ENCODE results near the gene RCOR2.

RCOR2 gene

DNA sequence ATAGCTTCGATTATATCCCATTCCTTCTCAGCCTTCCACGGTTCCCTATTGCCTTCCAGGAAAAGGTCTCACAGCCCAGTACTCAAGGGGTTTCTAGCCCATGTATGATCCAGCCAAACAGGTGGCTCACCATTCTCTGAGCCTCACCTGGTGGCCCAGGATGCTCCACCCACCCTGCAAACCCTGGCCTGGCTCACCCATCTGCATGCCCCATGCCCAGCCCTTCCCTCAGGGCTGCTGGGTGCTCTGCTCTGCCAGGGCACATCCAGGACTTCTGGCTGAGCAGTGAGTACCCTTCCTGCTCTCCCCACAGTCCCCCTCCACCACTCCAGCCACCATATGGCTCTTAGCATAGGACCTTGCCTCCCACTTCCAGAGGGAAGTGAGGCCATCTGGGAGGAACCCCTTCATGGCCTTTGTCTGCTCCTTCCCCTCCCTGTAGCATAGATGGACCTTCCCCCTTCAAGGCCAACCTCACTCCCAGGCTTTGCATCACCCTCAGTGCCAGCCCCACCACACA, 5.8 kb upstream of the RCOR2 start:
- no peak for DNase-seq

DNA sequence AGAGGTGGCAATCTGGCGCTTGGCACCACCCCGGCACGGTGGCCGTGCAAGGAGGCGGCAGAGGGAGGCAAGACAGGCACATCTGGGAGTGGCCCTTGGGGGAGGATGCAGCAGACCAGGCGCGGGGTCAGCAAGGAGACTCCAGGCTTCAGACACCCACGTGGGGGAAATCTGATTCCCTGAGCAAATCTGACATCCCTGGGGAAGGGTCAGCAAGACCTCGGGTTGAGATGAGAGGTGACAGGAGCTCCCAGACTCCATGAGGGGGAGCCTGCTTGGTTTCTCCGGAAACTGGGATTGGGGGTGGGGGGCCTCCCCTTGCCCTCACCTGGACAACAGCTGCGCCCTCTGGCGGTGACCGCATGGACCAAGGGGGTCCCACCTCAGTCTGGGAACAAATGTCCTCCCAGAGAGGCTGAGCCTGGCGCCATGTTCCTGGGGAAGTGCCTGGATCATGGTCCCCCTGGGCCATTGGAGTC, 4.0 kb upstream of the RCOR2 start:
- no peak for DNase-seq

- no peak for DNase-seq
These were observed 3.4 kb upstream of the RCOR2 start for GRCh38 chr11:63920126-63920938.

DNA sequence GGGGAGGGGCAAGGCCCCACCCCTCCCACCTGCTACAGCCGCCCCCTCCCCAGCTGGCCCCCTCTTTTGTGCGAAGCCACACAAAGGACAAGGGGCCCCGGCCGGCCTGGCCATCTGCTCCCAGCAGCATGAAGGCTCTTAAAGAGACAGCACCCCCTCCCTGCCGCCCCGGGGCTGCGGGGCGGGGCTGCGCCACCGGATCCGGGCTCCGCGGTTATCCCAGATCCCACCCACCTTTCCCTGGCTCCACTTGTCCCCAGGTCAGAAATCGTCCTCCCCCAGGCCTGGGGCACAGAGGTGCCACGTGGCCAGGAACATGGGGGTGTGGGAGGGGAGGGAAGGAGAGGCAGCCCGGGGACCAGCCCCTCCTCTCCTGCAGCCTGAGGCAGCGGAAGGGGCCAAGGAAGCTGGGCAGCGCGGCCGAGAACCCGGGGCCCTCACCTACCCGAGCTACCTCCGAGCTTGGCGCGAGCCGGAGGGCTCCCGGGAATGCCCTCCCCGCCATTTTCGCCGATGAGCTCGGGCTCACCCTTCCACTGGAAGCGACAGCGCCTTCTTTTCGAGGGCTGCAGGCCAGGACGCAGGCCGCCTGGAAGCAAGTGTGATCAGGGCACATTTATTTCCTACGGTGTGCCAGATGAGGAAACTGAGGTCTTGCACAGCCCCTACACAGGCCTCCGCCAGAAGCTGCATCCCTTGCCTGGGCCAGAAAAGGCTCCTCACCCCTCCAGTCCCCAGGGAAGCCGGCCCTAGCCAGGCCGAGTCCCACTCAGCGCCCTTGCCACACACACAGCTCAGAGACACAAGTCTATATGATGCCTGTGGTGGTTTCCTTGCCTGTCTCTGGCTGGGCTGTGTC, 2.5 kb upstream of the RCOR2 start:
- DNase-seq = no peak

- DNase-seq = no peak
These were observed 1.7 kb upstream of the RCOR2 start for GRCh38 chr11:63918507-63919191.

- no peak for DNase-seq
These were observed 935 bp upstream of the RCOR2 start for GRCh38 chr11:63917692-63918506.

DNA sequence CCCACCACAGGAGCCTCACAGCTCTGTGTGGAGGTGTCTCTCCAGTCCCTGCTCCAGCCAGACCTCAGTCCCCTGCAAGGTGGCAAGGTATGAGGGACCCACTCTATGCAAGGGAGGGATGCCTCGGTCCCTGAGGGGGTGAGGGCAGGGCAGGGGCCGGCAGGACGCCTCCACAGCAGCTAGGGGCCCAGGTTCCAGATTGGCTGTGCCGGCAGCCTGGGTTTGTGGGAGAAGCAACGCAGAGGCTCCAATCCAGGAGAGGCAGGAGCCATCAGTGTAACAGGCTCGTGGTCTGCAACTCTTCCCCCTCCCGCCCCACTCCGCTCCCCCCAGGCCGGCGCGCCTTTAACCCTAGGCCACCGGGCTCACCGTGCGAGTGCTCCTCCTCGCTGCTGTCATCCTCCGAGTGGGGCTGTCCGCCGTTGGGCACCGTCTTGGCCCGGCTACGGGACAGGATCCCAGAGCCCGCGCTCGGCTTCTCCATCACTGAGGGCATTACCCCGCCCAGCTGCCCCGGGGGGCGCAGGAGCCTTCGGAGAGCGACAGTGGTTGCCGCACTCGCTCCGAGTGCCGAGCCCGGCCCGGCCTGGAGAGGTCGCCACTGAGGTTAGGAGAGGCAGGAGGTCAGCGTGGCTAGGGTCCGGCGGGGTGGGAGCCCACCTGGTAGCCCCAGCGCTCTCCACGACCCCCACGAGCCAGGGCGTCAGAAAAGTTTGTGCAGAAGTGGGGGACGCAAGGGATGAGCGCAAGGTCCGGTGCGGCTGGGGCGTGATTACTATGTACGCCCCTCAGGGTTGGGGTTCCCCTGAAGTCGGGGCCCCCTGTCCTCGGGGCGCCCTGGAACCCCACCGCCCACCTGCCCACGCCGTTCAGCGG, 765 bp downstream of the RCOR2 start:
- no peak for DNase-seq

GRCh38 chr11:63914896-63915691, 1.9 kb downstream of the RCOR2 start:
- no peak for DNase-seq

GRCh38 chr11:63913866-63914830, 2.8 kb downstream of the RCOR2 start:
- DNase-seq = no peak

DNA sequence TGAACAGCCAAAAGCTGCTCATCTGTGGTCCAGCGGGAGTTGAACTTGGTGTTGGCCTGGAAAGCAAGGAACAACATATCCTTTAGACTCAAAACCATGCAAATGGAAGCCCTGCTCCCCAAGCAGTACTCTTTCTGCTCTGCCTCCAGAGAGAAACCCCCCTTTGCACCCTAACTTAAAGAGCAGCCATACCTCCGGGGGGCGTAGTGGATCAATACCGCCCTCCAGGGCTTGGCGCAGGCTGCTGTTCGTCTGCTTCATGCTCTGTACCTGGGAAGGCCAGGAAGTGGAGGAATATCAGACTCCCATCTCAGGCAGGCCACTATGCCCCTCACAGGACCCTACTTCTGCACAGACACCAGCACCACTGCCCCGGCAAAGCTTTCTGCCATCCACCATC, 4.3 kb downstream of the RCOR2 start:
- DNase-seq = no peak

DNA sequence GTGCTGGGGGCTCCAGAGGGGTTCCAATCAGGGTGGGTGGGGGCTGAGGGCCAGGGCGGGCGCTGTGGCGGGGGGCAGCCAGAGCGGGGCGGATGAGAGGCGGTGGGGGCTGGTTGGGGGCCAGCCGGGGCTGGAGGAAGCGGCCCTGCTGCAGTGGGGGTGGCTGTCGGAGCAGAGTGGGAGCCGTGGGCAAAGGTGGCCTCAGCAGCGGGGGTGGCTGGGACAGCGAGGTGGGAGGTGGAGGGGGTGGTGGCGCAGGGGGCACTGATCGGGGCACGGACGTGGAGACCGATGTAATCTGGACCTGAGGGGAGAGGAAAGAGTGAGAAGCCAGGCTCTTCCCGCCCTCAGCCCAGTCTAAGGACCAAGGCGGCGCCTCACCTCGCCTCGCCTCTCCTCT, 5.1 kb downstream of the RCOR2 start:
- no peak for DNase-seq

- DNase-seq = no peak
These were observed 5.5 kb downstream of the RCOR2 start for GRCh38 chr11:63911440-63911839.

GRCh38 chr11:63910675-63911074, 6.3 kb downstream of the RCOR2 start:
- no peak for DNase-seq

GRCh38 chr11:63909591-63910506, 7.1 kb downstream of the RCOR2 start:
- DNase-seq = no peak

GRCh38 chr11:63908631-63909401, 8.1 kb downstream of the RCOR2 start:
- no peak for DNase-seq

- DNase-seq = no peak
These were observed 9.0 kb downstream of the RCOR2 start for GRCh38 chr11:63907808-63908530.
